Smooth muscle cell (in vitro differentiated cells): ENCODE measurements around the gene NRL. TPM values are rescaled to one million over a fixed set of nuclear protein-coding genes. Genes with fewer than 3 reads are reported as not detected.
"Not testable (repeated sequence)": the region's sequence is repeated elsewhere in the genome, so short reads cannot be mapped to it uniquely, and the experiment has no call there.

Experiments
- DNase-seq: peaks from one replicate; lab custom pipeline; 2025; ENCODE audit not compliant: unreplicated experiment; lab: John Stamatoyannopoulos, UW
- H2AFZ ChIP-seq: fragments of 200-600 bp; sonication (generic); 2 replicates; pipeline ENCODE4 v1.6.0; 2016; ENCODE audit warnings: antibody characterized with exemption, low read depth, mild to moderate bottlenecking
- H3F3A ChIP-seq: fragments of 200-600 bp; sonication (generic); 2 replicates; pipeline ENCODE4 v1.6.0; 2017; ENCODE audit warnings: antibody characterized with exemption, low read depth
- H3K27ac ChIP-seq: fragments of 200-600 bp; sonication (generic); 2 replicates; pipeline ENCODE4 v1.5.1; 2016; ENCODE audit warnings: low read depth, mild to moderate bottlenecking
- H3K27me3 ChIP-seq: fragments of 200-600 bp; sonication (generic); 2 replicates; pipeline ENCODE4 v1.6.1; 2016; ENCODE audit warnings: low read depth, mild to moderate bottlenecking
- H3K36me3 ChIP-seq: fragments of 200-600 bp; sonication (generic); 2 replicates; pipeline ENCODE4 v1.5.1; 2016; ENCODE audit warnings: low read depth
- H3K4me1 ChIP-seq: fragments of 200-600 bp; sonication (generic); 2 replicates; pipeline ENCODE4 v1.5.1; 2016; ENCODE audit warnings: low read depth
- H3K4me2 ChIP-seq: fragments of 200-600 bp; sonication (generic); 2 replicates; pipeline ENCODE4 v1.6.0; 2016; ENCODE audit warnings: mild to moderate bottlenecking
- H3K4me3 ChIP-seq: fragments of 200-600 bp; sonication (generic); 2 replicates; pipeline ENCODE4 v1.5.1; 2016; ENCODE audit warnings: mild to moderate bottlenecking
- H3K79me2 ChIP-seq: fragments of 200-600 bp; sonication (generic); 2 replicates; pipeline ENCODE4 v1.6.0; 2016; ENCODE audit warnings: low read depth, mild to moderate bottlenecking
- H3K9ac ChIP-seq: fragments of 200-600 bp; sonication (generic); 2 replicates; pipeline ENCODE4 v1.6.0; 2016; ENCODE audit warnings: low read depth
- H3K9me3 ChIP-seq: fragments of 200-600 bp; sonication (generic); replicated peaks from 2 replicates; pipeline ENCODE4 v1.5.1; 2016; ENCODE audit warnings: low read depth
- H4K20me1 ChIP-seq: fragments of 200-600 bp; sonication (generic); 2 replicates; pipeline ENCODE4 v1.6.0; 2016; ENCODE audit warnings: low read depth
- CTCF ChIP-seq: fragments of 200-600 bp; sonication (generic); IDR thresholded peaks from 2 replicates; pipeline ENCODE4 v1.5.1; 2017; ENCODE audit warnings: borderline replicate concordance, mild to moderate bottlenecking, antibody characterized with exemption; ENCODE audit not compliant: insufficient read depth, poor library complexity, severe bottlenecking
- WGBS: methylation state at CpG from one replicate; pipeline ENCODE4 v1.1.7; 2016; ENCODE audit warnings: low lambda C conversion rate; 5-methylcytosine and 5-hydroxymethylcytosine counted together
- polyA plus RNA-seq: library from polyadenylated mRNA; unstranded; fragments of >200 nt; fragmentation: Nextera tagmentation; extraction: Ambion mirVana; gene quantifications from 2 replicates; pipeline ENCODE4 v1.2.1, GENCODE V29; 2016
- total RNA-seq: library from RNA; depleted of rRNA; stranded (reverse); fragments of >200 nt; gene quantifications from 2 replicates; pipeline ENCODE4 v1.2.3, GENCODE V29; 2014

Gene NRL
- total and polyA plus RNA-seq, 2 experiments from 2014 or later = 1.3 to 1.9 TPM

- no peak overlapping the region for H3K27ac ChIP-seq
- H3K27me3 ChIP-seq = peaks cover 21% of the 10 kb centered on the region
- H2AFZ ChIP-seq = peak overlapping the region; percentile 77
- no peaks in the 10 kb centered on the region for H3K36me3 ChIP-seq
- H3K4me1 ChIP-seq = no peaks in the 10 kb centered on the region
- H3K9ac ChIP-seq = peak overlapping the region; percentile 8
- no peaks in the 10 kb centered on the region for H3F3A ChIP-seq
- TF ChIP-seq CTCF = no peak
- no peak for DNase-seq
- H4K20me1 ChIP-seq = no peaks in the 10 kb centered on the region
- no peaks in the 10 kb centered on the region for H3K79me2 ChIP-seq
- WGBS = 20% methylated on average over 19 of the region's 20 CpGs
- peak overlapping the region; percentile 62 for H3K4me3 ChIP-seq
- H3K4me2 ChIP-seq = peak overlapping the region; percentile 95
- H3K9me3 ChIP-seq = no peaks in the 10 kb centered on the region
These were observed 63.5 kb downstream of the NRL start for GRCh38 chr14:24051176-24051788.

DNA sequence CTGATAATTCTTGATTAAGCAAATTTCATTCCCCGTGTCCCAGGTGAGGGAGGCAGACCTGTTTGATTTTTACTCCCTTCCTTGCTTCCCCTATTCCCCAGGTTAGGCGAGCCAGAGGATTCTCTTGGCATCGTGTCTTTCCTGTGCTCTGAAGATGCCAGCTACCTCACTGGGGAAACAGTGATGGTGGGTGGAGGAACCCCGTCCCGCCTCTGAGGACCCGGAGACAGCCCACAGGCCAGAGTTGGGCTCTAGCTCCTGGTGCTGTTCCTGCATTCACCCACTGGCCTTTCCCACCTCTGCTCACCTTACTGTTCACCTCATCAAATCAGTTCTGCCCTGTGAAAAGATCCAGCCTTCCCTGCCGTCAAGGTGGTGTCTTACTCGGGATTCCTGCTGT, 64.0 kb downstream of the NRL start:
- H3K27me3 ChIP-seq = peaks cover 21% of the 10 kb centered on the region
- not testable (repeated sequence) for H3K9ac ChIP-seq, H3K9me3 ChIP-seq, H2AFZ ChIP-seq, H3K79me2 ChIP-seq, H4K20me1 ChIP-seq, H3K4me3 ChIP-seq, H3K4me1 ChIP-seq, H3K27ac ChIP-seq, H3F3A ChIP-seq, DNase-seq, H3K36me3 ChIP-seq, H3K4me2 ChIP-seq
- WGBS = 79% methylated on average over 8 of the region's 8 CpGs

- not testable (repeated sequence) for H3K79me2 ChIP-seq, H4K20me1 ChIP-seq, H3F3A ChIP-seq, H3K36me3 ChIP-seq, H3K9ac ChIP-seq, H3K27ac ChIP-seq, DNase-seq, H3K9me3 ChIP-seq, H3K4me1 ChIP-seq, H3K4me3 ChIP-seq, H3K4me2 ChIP-seq, H2AFZ ChIP-seq
- H3K27me3 ChIP-seq = peaks cover 19% of the 10 kb centered on the region
- WGBS = 100% methylated on average over 2 of the region's 2 CpGs
These were observed 65.7 kb downstream of the NRL start for GRCh38 chr14:24049002-24049401.

DNA sequence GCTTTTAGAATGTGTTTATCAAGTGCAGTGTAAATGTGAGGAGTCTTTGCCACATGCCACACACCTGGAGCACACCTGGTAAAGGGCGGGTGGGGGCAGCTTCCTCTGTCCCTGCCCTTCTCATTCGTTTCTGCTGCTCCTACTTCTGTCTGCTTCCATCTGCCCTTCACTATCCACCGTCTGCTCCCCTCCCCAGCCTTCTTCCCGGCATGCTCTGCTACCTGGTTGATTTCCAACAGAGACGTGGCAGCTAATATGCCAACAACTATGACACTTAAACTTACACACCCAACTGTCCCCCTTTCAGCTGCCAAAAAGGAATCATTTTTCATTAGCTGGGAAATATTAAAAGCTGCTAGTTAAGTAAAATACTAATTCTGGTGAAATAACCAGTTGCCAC, 72.0 kb downstream of the NRL start:
- H3K9me3 ChIP-seq = no peaks in the 10 kb centered on the region
- WGBS = 71% methylated on average over 5 of the region's 5 CpGs
- TF ChIP-seq CTCF = no peak
- no peak overlapping the region for H3K27ac ChIP-seq
- no peaks in the 10 kb centered on the region for H3K79me2 ChIP-seq
- no peak for DNase-seq
- no peak overlapping the region for H2AFZ ChIP-seq
- H3K36me3 ChIP-seq = no peaks in the 10 kb centered on the region
- H3K4me2 ChIP-seq = no peak overlapping the region
- H3K9ac ChIP-seq = no peak overlapping the region
- H3K27me3 ChIP-seq = no peaks in the 10 kb centered on the region
- H3K4me3 ChIP-seq = no peak overlapping the region
- no peaks in the 10 kb centered on the region for H3K4me1 ChIP-seq
- no peaks in the 10 kb centered on the region for H3F3A ChIP-seq
- no peaks in the 10 kb centered on the region for H4K20me1 ChIP-seq

GRCh38 chr14:24040692-24041091, 74.1 kb downstream of the NRL start:
- Histone ChIP-seq H3K27me3 (no peaks in the 10 kb centered on the region), H4K20me1 (no peaks in the 10 kb centered on the region)
- 53% methylated on average over 2 of the region's 2 CpGs for whole genome bisulfite sequencing

More at GRCh38 chr14:24040692-24041091, 74.1 kb downstream of the NRL start:
- Histone ChIP-seq H2AFZ (no peak overlapping the region), H3K27ac (no peak overlapping the region), H3K9me3 (no peaks in the 10 kb centered on the region), H3K4me2 (no peak overlapping the region), H3K9ac (no peak overlapping the region), H3K36me3 (no peaks in the 10 kb centered on the region), H3K79me2 (no peaks in the 10 kb centered on the region), H3F3A (no peaks in the 10 kb centered on the region), H3K4me3 (no peak overlapping the region), H3K4me1 (no peaks in the 10 kb centered on the region)
- TF ChIP-seq CTCF = no peak
- no peak for DNase-seq
